OCI-LY7 (cell line): Measurements from ENCODE around the gene SDK2. TPM values are rescaled to one million over a fixed set of nuclear protein-coding genes. Genes with fewer than 3 reads are reported as not detected.

Source experiments
- BruUV-seq: library from RNA; stranded (reverse); fragments of 400-500 nt; replicated peaks from 2 replicates; lab custom pipeline; 2021; lab: Mats Ljungman, UMichigan
- CTCF ChIA-PET: fragments of 300-600 bp; sonication (Branson Sonifier 250); formaldehyde crosslinking; loops from one replicate; lab custom pipeline; 2022; ENCODE audit warnings: antibody characterized with exemption; ENCODE audit not compliant: unreplicated experiment; lab: Charles Lee
- POLR2A ChIA-PET: fragments of 300-600 bp; sonication (Branson Sonifier 250); formaldehyde crosslinking; loops from one replicate; lab custom pipeline; 2022; ENCODE audit warnings: antibody characterized with exemption; lab: Charles Lee
- DNase-seq: peaks from one replicate; pipeline ENCODE4 v3.0.0-alpha.2; 2015; ENCODE audit warnings: low spot score
- H2AFZ ChIP-seq: fragments of 200-600 bp; sonication (generic), shearing (Covaris generic); 2 replicates; pipeline ENCODE4 v1.6.1; 2014; ENCODE audit warnings: mild to moderate bottlenecking, antibody characterized with exemption, low read length, moderate library complexity
- H3K27ac ChIP-seq: fragments of 200-600 bp; sonication (generic); 2 replicates; pipeline ENCODE4 v1.5.1; 2014; ENCODE audit warnings: mixed run types, low read depth, mild to moderate bottlenecking, moderate library complexity, low read length, inconsistent platforms; ENCODE audit not compliant: poor library complexity, severe bottlenecking
- H3K36me3 ChIP-seq: fragments of 200-600 bp; sonication (generic); 2 replicates; pipeline ENCODE4 v1.6.1; 2014; ENCODE audit warnings: mild to moderate bottlenecking, antibody characterized with exemption, low read length, moderate library complexity, mixed read lengths; ENCODE audit not compliant: insufficient read depth
- H3K4me1 ChIP-seq: fragments of 200-600 bp; sonication (generic); 2 replicates; pipeline ENCODE4 v1.5.1; 2014; ENCODE audit warnings: mild to moderate bottlenecking, low read length; ENCODE audit not compliant: insufficient read depth, poor library complexity, severe bottlenecking
- H3K4me2 ChIP-seq: fragments of 200-600 bp; sonication (generic); 2 replicates; pipeline ENCODE4 v1.6.1; 2014; ENCODE audit warnings: mild to moderate bottlenecking, low read length
- H3K4me3 ChIP-seq: fragments of 200-600 bp; sonication (generic); 2 replicates; pipeline ENCODE4 v1.5.1; 2014; ENCODE audit warnings: mild to moderate bottlenecking, low read depth, low read length; ENCODE audit not compliant: poor library complexity, severe bottlenecking
- H3K79me2 ChIP-seq: fragments of 200-600 bp; sonication (generic); 2 replicates; pipeline ENCODE4 v1.6.1; 2016; ENCODE audit warnings: low read depth, mild to moderate bottlenecking, low read length, moderate library complexity, mixed read lengths; ENCODE audit not compliant: insufficient read depth
- H3K9me2 ChIP-seq: fragments of 200-600 bp; sonication (generic); 2 replicates; pipeline ENCODE4 v1.6.1; 2016; ENCODE audit warnings: mild to moderate bottlenecking, low read length, mixed read lengths; ENCODE audit not compliant: insufficient read depth
- H3K9me3 ChIP-seq: fragments of 200-600 bp; sonication (generic); 2 replicates; pipeline ENCODE4 v1.6.1; 2014; ENCODE audit warnings: mild to moderate bottlenecking, mixed run types, low read length, mixed read lengths
- H4K20me1 ChIP-seq: fragments of 200-600 bp; sonication (generic); 2 replicates; pipeline ENCODE4 v1.6.1; 2014; ENCODE audit warnings: mild to moderate bottlenecking, antibody characterized with exemption, low read length, moderate library complexity, mixed read lengths; ENCODE audit not compliant: insufficient read depth
- CTCF ChIP-seq: fragments of 200-600 bp; sonication (generic); conservative IDR thresholded peaks from 2 replicates; pipeline ENCODE4 v1.5.1; 2014; ENCODE audit warnings: mild to moderate bottlenecking, antibody characterized with exemption, low read length, moderate library complexity, mixed read lengths
- EZH2phosphoT487 ChIP-seq: fragments of 200-600 bp; sonication (generic); IDR thresholded peaks from 2 replicates; pipeline ENCODE4 v1.6.1; 2018; ENCODE audit warnings: low read depth, borderline replicate concordance, mild to moderate bottlenecking, mixed run types, antibody characterized with exemption, low read length, moderate library complexity, mixed read lengths
- intact Hi-C: fragments of 100-400 bp; cut with micrococcal nuclease; formaldehyde crosslinking; loops from one replicate; pipeline ENCODE4 v1.10.0; 2022; ENCODE audit not compliant: unreplicated experiment
- total RNA-seq, 2 experiments: library from RNA; depleted of rRNA in 1 of 2; stranded (reverse); fragments of >200 nt in 1 of 2; shearing (Covaris generic) in 1 of 2; gene quantifications; 2 replicates each; pipeline ENCODE4 v1.2.3, GENCODE V29; 2014 to 2022

The SDK2 gene
- total RNA-seq, 2 experiments from 2014 or later, result 0.32 to 1.8 TPM

- Histone ChIP-seq H3K79me2 (no peaks in the 10 kb centered on the region), H3K36me3 (no peaks in the 10 kb centered on the region), H2AFZ (no peak overlapping the region), H3K27ac (no peak overlapping the region), H3K9me2 (no peaks in the 10 kb centered on the region), H3K4me3 (no peak overlapping the region), H3K4me1 (no peaks in the 10 kb centered on the region), H4K20me1 (no peaks in the 10 kb centered on the region), H3K9me3 (no peaks in the 10 kb centered on the region), H3K4me2 (no peak overlapping the region)
- ChIA-PET POLR2A (no interaction called here), CTCF (no interaction called here)
- TF ChIP-seq EZH2phosphoT487 (no peak), CTCF (no peak)
- no TSS peak for BruUV-seq
- intact Hi-C loops, result no loop called here
- no peak for DNase-seq
Observed at GRCh38 chr17:73503560-73503959, 140.7 kb downstream of the SDK2 start.

DNA sequence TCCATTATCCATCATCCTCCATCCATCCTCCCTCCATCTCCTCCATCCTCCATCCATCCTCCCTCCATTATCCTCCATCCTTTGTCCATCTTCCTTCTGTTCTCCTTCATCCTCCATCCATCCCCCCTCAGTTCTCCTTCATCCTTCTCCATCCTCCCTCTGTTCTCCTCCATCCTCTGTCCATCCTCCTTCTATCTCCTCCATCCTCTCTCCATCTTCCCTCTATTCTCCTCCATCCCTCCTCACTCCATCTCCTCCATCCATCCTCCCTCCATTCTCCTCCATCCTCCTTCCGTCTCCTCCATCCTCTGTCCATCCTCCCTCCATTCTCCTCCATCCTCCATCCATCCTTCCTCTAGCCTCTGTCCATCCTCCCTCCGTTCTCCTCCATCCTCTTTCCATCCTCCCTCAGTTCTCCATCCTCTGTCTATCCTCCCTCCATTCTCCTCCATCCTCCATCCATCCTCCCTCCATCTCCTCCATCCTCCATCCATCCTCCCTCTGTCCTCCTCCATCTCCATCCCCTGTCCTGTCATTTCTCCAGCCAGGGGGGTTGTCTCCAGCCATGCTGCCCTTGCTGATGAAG, 143.7 kb downstream of the SDK2 start:
- Histone ChIP-seq H3K4me2 (no peak overlapping the region), H3K9me2 (no peaks in the 10 kb centered on the region), H3K79me2 (no peaks in the 10 kb centered on the region), H4K20me1 (no peaks in the 10 kb centered on the region), H3K36me3 (no peaks in the 10 kb centered on the region), H3K4me3 (no peak overlapping the region), H2AFZ (no peak overlapping the region), H3K9me3 (no peaks in the 10 kb centered on the region), H3K27ac (no peak overlapping the region), H3K4me1 (no peaks in the 10 kb centered on the region)
- POLR2A ChIA-PET, result no interaction called here
- TF ChIP-seq CTCF, result no peak
- no peak for TF ChIP-seq EZH2phosphoT487
- DNase-seq, result no peak
- CTCF ChIA-PET, result no interaction called here
- no TSS peak for BruUV-seq
- intact Hi-C loops, result no loop called here

DNA sequence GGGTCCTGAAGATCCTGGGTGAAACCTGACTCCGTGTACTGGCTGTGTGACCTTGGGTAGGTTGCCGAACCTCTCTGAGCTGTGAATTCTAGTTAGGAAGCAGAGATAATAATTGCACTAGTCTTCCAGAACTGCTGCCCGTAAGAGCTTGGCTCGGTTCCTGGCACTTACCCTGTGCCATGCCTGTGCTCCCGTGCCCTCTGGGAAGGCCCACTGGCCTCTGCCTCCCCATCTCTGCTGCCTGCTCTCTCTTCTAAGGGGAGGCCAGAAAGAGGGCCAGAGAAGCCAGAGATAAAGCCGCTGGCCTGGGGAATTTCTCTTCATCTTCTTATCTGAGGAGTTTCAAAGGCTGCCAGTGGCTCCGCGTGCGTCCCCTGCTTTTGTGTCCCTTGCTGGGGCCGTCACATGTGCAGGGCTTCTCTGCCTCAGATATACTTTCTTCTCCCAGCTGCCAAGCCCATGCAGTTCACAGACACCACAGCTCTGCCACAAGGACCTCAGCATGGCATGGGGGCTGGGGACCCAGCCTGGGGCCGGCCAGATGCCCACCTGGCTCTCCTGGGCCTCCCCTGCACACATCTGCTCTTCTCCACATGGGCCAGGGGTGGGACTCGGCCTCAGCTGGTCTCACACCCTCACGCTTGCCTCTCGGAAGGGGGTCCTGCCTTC, 145.2 kb downstream of the SDK2 start:
- Histone ChIP-seq H3K27ac (no peak overlapping the region), H3K79me2 (no peaks in the 10 kb centered on the region), H2AFZ (no peak overlapping the region), H3K4me2 (no peak overlapping the region), H3K9me2 (no peaks in the 10 kb centered on the region), H4K20me1 (no peaks in the 10 kb centered on the region), H3K4me3 (no peak overlapping the region), H3K36me3 (no peaks in the 10 kb centered on the region), H3K4me1 (no peaks in the 10 kb centered on the region), H3K9me3 (no peaks in the 10 kb centered on the region)
- BruUV-seq, result no TSS peak
- intact Hi-C loops, result no loop called here
- ChIA-PET POLR2A (no interaction called here), CTCF (no interaction called here)
- TF ChIP-seq CTCF, result no peak
- TF ChIP-seq EZH2phosphoT487, result no peak
- no peak for DNase-seq
